Naive thymus-derived CD4-positive, alpha-beta T cell (primary cell): ENCODE results near the gene F13A1. TPM values are rescaled to one million over a fixed set of nuclear protein-coding genes. Genes with fewer than 3 reads are reported as not detected.

Source experiments
- ATAC-seq: fragments of 150-1000 bp; cut with Tn5 transposase; 2 replicates; pipeline ENCODE4 v1.10.0; 2021; ENCODE audit warnings: mild to moderate bottlenecking, moderate library complexity
- CTCF ChIA-PET: fragments of 350-600 bp; sonication (Branson Sonifier 250); formaldehyde crosslinking; loops from one replicate; lab custom pipeline; 2021; ENCODE audit warnings: antibody characterized with exemption; lab: Charles Lee
- POLR2A ChIA-PET: fragments of 350-600 bp; sonication (Branson Sonifier 250); formaldehyde crosslinking; loops from one replicate; lab custom pipeline; 2021; ENCODE audit warnings: antibody characterized with exemption, inconsistent platforms; lab: Charles Lee
- DNase-seq, 9 donors: peaks; one replicate each; pipeline versions ENCODE4 v3.0.0 to v3.0.0-alpha.2; 2020 to 2022; ENCODE audit warnings: mixed read lengths in 1 of 9
- H3K27ac ChIP-seq: one replicate; pipeline ENCODE4 v1.7.0; 2013; ENCODE audit warnings: mild to moderate bottlenecking, low read depth, low read length, moderate library complexity
- H3K27me3 ChIP-seq, 2 donors: one replicate each; pipeline ENCODE4 v1.7.0; 2013; ENCODE audit warnings: low read length in 2 of 2, mild to moderate bottlenecking in 2 of 2, moderate library complexity in 2 of 2; ENCODE audit not compliant: control insufficient read depth in 2 of 2, insufficient read depth in 2 of 2
- H3K36me3 ChIP-seq, 3 experiments: 1 replicate in 2 of 3; 2 replicates in 1 of 3; pipeline ENCODE4 v1.7.0; 2013; ENCODE audit warnings: low read length in 3 of 3, mild to moderate bottlenecking in 3 of 3, moderate library complexity in 1 of 3; ENCODE audit not compliant: insufficient read depth in 3 of 3, control insufficient read depth in 2 of 3
- H3K4me1 ChIP-seq, 2 donors: one replicate each; pipeline ENCODE4 v1.7.0; 2013; ENCODE audit warnings: low read length in 2 of 2, mild to moderate bottlenecking in 2 of 2, moderate library complexity in 1 of 2; ENCODE audit not compliant: control insufficient read depth in 2 of 2, insufficient read depth in 2 of 2
- H3K4me3 ChIP-seq: 2 replicates; pipeline ENCODE4 v1.7.0; 2013; ENCODE audit warnings: mild to moderate bottlenecking, low read length
- H3K9me3 ChIP-seq, 3 experiments: 1 replicate in 2 of 3; 2 replicates in 1 of 3; pipeline ENCODE4 v1.7.0; 2013; ENCODE audit warnings: low read length in 3 of 3; ENCODE audit not compliant: control insufficient read depth in 2 of 3
- H3K27ac Mint-ChIP-seq, 9 donors: one replicate each; pipeline ENCODE4 v1.8.0; 2020 to 2022; ENCODE audit warnings: mixed read lengths in 9 of 9, mild to moderate bottlenecking in 8 of 9, moderate library complexity in 5 of 9, inconsistent platforms in 2 of 9
- H3K27me3 Mint-ChIP-seq, 5 donors: one replicate each; pipeline ENCODE4 v1.8.0; 2021 to 2022; ENCODE audit warnings: mixed read lengths in 5 of 5, mild to moderate bottlenecking in 1 of 5
- H3K36me3 Mint-ChIP-seq, 5 donors: one replicate each; pipeline ENCODE4 v1.8.0; 2020 to 2022; ENCODE audit warnings: mixed read lengths in 5 of 5, mild to moderate bottlenecking in 3 of 5, inconsistent platforms in 1 of 5
- H3K4me1 Mint-ChIP-seq, 7 donors: one replicate each; pipeline ENCODE4 v1.8.0; 2020 to 2022; ENCODE audit warnings: mixed read lengths in 7 of 7, mild to moderate bottlenecking in 3 of 7, inconsistent platforms in 1 of 7
- H3K4me3 Mint-ChIP-seq, 10 donors: one replicate each; pipeline ENCODE4 v1.8.0; 2020 to 2022; ENCODE audit warnings: mild to moderate bottlenecking in 10 of 10, mixed read lengths in 10 of 10, moderate library complexity in 6 of 10, inconsistent platforms in 2 of 10
- H3K9me3 Mint-ChIP-seq, 11 donors: one replicate each; pipeline ENCODE4 v1.8.0; 2020 to 2022; ENCODE audit warnings: mixed read lengths in 11 of 11, mild to moderate bottlenecking in 4 of 11, inconsistent platforms in 1 of 11, moderate library complexity in 1 of 11
- intact Hi-C, 2 donors: fragments of 100-400 bp; cut with micrococcal nuclease; formaldehyde crosslinking; loops; one replicate each; pipeline ENCODE4 v1.15.1; 2023
- polyA plus RNA-seq, 2 donors: library from polyadenylated mRNA; unstranded; fragments of 300-500 nt; fragmentation: Illumina TruSeq; gene quantifications; one replicate each; pipeline ENCODE4 v1.2.3, GENCODE V29; 2021
- total RNA-seq, 6 experiments: library from RNA in 5 of 6; stranded (reverse) in 5 of 6; gene quantifications; 1 replicate in 5 of 6; 2 replicates in 1 of 6; pipeline ENCODE4 v1.2.3 and lab custom pipeline; 2021 to 2026

Gene F13A1
- total and polyA plus RNA-seq, 7 experiments from 2014 or later = 0.04 to 42.2 (median 3.0) TPM; not detected in 1

- intact Hi-C loops = no loop called here
- Mint-ChIP-seq H3K36me3 (peaks cover 0 to 3% (median 0%) of the 10 kb centered on the region in 5 donors), H3K27ac (no peak overlapping the region), H3K9me3 (peaks cover 0 to 3% (median 0%) of the 10 kb centered on the region in 11 donors), H3K4me1 (peaks cover 0 to 5% (median 0%) of the 10 kb centered on the region in 7 donors), H3K4me3 (no peak overlapping the region), H3K27me3 (peaks cover 38 to 57% (median 47%) of the 10 kb centered on the region in 5 donors)
- CTCF ChIA-PET = no interaction called here
- Histone ChIP-seq H3K27ac (no peak overlapping the region), H3K9me3 (no peaks in the 10 kb centered on the region), H3K4me1 (no peaks in the 10 kb centered on the region), H3K27me3 (peaks cover 0 to 6% of the 10 kb centered on the region in 2 donors), H3K36me3 (no peaks in the 10 kb centered on the region), H3K4me3 (no peak overlapping the region)
- POLR2A ChIA-PET = no interaction called here
- ATAC-seq = no peak
- DNase-seq = no peak
Observed at GRCh38 chr6:6323352-6323751, 2.9 kb upstream of the F13A1 start.

DNA sequence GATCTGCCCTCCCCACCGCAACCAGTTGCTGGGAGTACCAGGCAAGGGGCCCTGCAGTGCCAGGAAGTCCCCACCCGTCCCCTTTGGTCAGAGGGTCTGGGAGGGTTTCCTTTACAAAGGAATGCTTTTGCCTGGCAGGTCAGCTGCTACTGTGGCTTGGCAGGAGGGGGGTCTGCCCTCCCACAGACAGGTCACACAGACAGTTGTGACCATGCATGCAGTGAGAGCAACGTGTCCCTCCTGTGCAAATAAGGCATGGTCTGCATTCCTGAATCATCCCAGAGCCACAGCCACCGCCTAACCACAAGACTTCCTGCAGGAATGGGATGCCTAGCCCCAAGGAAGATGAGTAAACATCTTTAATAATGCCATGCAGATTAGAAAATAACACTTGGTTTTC, 439 bp upstream of the F13A1 start:
- H3K27me3 ChIP-seq = peaks cover 0 to 6% of the 10 kb centered on the region in 2 donors
- CTCF ChIA-PET = no interaction called here
- ATAC-seq = no peak
- intact Hi-C loops = no loop called here
- H3K4me1 Mint-ChIP-seq = peaks cover 0 to 5% (median 0%) of the 10 kb centered on the region in 7 donors
- no peak for DNase-seq
- no peaks in the 10 kb centered on the region for H3K36me3 ChIP-seq
- peaks cover 0 to 3% (median 0%) of the 10 kb centered on the region in 5 donors for H3K36me3 Mint-ChIP-seq
- no peaks in the 10 kb centered on the region for H3K4me1 ChIP-seq
- POLR2A ChIA-PET = no interaction called here
- no peak overlapping the region for H3K27ac Mint-ChIP-seq
- H3K27ac ChIP-seq = no peak overlapping the region
- H3K9me3 ChIP-seq = no peaks in the 10 kb centered on the region
- no peak overlapping the region for H3K4me3 Mint-ChIP-seq
- no peak overlapping the region for H3K4me3 ChIP-seq
- peaks cover 54 to 65% (median 59%) of the 10 kb centered on the region in 5 donors for H3K27me3 Mint-ChIP-seq
- peaks cover 0 to 3% (median 0%) of the 10 kb centered on the region in 11 donors for H3K9me3 Mint-ChIP-seq

DNA sequence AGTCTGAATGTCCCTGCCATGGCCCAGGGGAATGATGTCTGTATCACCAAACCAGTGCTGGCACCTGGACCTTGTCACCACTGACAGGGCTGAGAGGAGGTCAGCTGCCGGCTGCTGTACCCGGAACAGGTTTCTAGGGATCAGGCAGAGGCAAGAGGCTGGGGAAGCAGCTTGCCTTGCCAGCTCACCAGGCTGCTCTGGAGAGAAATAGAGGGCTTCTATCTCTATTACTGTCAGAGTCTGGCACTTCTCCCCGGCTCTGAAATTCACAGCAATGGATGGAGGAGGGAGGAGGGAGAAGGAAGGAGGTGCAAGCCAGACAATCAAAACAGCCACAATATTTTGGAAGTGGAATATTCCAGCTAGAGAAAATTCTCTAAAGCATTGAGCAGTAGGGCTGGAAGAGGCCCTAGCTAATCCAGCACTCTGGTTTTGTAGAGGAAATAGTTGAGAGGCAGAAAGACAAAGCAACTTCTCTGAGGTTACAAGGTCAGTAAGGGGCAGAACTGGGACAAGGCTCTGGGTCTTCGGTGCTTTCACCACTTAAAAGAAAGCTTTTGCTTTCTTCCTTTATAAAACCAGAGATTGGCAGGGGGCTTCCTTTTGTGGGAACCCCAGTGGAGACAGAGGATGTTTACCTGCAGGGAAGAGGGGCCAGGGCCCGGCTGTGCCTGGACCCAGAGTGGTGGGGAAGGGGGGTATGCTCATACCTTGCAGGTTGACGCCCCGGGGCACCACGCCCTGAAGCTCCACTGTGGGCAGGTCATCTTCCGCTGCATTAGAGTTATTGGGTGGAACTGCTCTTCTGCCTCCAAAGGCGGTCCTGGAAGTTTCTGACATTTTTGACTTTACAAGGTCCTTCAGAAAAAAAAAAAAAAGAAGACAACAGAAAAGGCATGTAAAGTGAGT, 2.4 kb downstream of the F13A1 start:
- no peak overlapping the region for H3K27ac ChIP-seq
- Mint-ChIP-seq H3K4me1 (peaks cover 0 to 5% (median 0%) of the 10 kb centered on the region in 7 donors), H3K4me3 (no peak overlapping the region), H3K9me3 (peaks cover 0 to 2% (median 0%) of the 10 kb centered on the region in 11 donors), H3K27me3 (peaks cover 55 to 71% (median 64%) of the 10 kb centered on the region in 5 donors), H3K27ac (no peak overlapping the region), H3K36me3 (peaks cover 0 to 3% (median 0%) of the 10 kb centered on the region in 5 donors)
- H3K4me1 ChIP-seq = no peaks in the 10 kb centered on the region
- H3K4me3 ChIP-seq = no peak overlapping the region
- intact Hi-C loops = no loop called here
- peaks cover 0 to 3% of the 10 kb centered on the region in 2 donors for H3K27me3 ChIP-seq
- CTCF ChIA-PET = interaction anchor here (0.7 kb wide), 1 partner anchor 1144 kb away, joined by 3 read pairs; no protein-coding TSS in a partner anchor
- DNase-seq (no peak), ATAC-seq (no peak)
- no peaks in the 10 kb centered on the region for H3K36me3 ChIP-seq
- POLR2A ChIA-PET = no interaction called here
- no peaks in the 10 kb centered on the region for H3K9me3 ChIP-seq

- peaks cover 0 to 3% of the 10 kb centered on the region in 2 donors for H3K27me3 ChIP-seq
- Mint-ChIP-seq H3K36me3 (peaks cover 0 to 3% (median 0%) of the 10 kb centered on the region in 5 donors), H3K27ac (no peak overlapping the region), H3K27me3 (peaks cover 48 to 65% (median 60%) of the 10 kb centered on the region in 5 donors), H3K4me1 (peaks cover 0 to 5% (median 0%) of the 10 kb centered on the region in 7 donors), H3K9me3 (peaks cover 0 to 2% (median 0%) of the 10 kb centered on the region in 11 donors), H3K4me3 (no peak overlapping the region)
- no peak overlapping the region for H3K27ac ChIP-seq
- ChIA-PET CTCF (interaction anchor here (0.7 kb wide), 1 partner anchor 1144 kb away, joined by 3 read pairs; no protein-coding TSS in a partner anchor), POLR2A (no interaction called here)
- intact Hi-C loops = no loop called here
- DNase-seq (no peak), ATAC-seq (no peak)
- no peaks in the 10 kb centered on the region for H3K36me3 ChIP-seq
- H3K4me3 ChIP-seq = no peak overlapping the region
- H3K4me1 ChIP-seq = no peaks in the 10 kb centered on the region
- H3K9me3 ChIP-seq = no peaks in the 10 kb centered on the region
Observed at GRCh38 chr6:6317386-6317785, 3.1 kb downstream of the F13A1 start.

DNA sequence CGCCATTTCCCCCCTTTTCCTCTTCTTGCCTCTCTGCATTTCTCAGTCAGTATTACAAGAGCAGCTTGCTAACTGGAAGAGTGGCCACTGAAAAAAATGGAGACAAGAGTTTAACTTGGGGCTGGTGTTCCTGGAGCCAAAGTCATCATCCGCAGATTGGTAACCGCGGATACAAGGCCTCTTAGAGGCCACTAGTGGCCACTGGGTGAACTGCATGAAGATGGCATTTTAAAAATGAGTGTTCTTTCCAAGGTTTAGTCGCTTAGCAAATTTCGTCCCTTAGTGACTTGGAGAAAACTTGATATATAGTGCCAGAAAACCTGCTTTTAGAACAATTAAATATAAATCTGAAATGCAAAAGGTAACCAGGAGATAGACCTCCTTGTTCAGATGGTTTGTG, 4.8 kb downstream of the F13A1 start:
- intact Hi-C loops = loop anchor here in 1 of 2 donors (1.0 kb wide), 2 partner anchors 232 to 1172 kb away; no protein-coding TSS in a partner anchor

DNA sequence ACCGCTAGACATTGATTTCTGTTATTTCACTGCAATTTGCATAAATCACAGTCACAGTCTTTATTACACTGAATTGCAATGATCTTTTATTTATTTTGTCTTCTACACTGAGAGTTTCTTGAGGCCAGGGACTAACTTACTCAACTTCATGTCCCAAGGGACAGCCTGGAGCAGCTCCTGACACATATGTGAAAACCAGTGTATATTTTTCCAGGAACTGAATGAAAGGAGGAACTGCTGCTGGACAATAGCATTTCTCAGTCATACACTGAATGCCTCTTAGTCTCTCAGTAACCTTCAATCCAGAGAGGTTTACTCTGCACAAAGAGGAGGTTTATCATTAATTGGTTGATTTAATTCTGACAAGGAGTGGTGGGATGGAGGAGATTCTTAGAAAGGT, 5.9 kb downstream of the F13A1 start:
- intact Hi-C loops = no loop called here
- Histone ChIP-seq H3K27ac (no peak overlapping the region), H3K4me3 (no peak overlapping the region), H3K27me3 (no peaks in the 10 kb centered on the region), H3K36me3 (no peaks in the 10 kb centered on the region), H3K9me3 (no peaks in the 10 kb centered on the region), H3K4me1 (no peaks in the 10 kb centered on the region)
- Mint-ChIP-seq H3K36me3 (no peaks in the 10 kb centered on the region), H3K4me3 (no peak overlapping the region), H3K4me1 (peaks cover 0 to 2% (median 0%) of the 10 kb centered on the region in 7 donors), H3K9me3 (peaks cover 0 to 2% (median 0%) of the 10 kb centered on the region in 11 donors), H3K27ac (no peak overlapping the region), H3K27me3 (peaks cover 29 to 53% (median 41%) of the 10 kb centered on the region in 5 donors)
- ChIA-PET POLR2A (no interaction called here), CTCF (no interaction called here)
- no peak for ATAC-seq
- DNase-seq = no peak

More for the DNA sequence above, 4.8 kb downstream of the F13A1 start:
- Histone ChIP-seq H3K4me1 (no peaks in the 10 kb centered on the region), H3K27ac (no peak overlapping the region), H3K27me3 (no peaks in the 10 kb centered on the region), H3K36me3 (no peaks in the 10 kb centered on the region), H3K4me3 (no peak overlapping the region), H3K9me3 (no peaks in the 10 kb centered on the region)
- DNase-seq = peak in 4 of 9 donors; percentile 11 to 27 (median 20)
- Mint-ChIP-seq H3K27me3 (peaks cover 34 to 52% (median 51%) of the 10 kb centered on the region in 5 donors), H3K27ac (peak overlapping the region in 1 of 9 donors; percentile 47), H3K9me3 (peaks cover 0 to 2% (median 0%) of the 10 kb centered on the region in 11 donors), H3K36me3 (no peaks in the 10 kb centered on the region), H3K4me1 (peaks cover 0 to 5% (median 0%) of the 10 kb centered on the region in 7 donors), H3K4me3 (no peak overlapping the region)
- ChIA-PET CTCF (no interaction called here), POLR2A (no interaction called here)
- peak; percentile 57 for ATAC-seq
